ENCODE measurements around the gene TM4SF5. TPM values are rescaled to one million over a fixed set of nuclear protein-coding genes. Genes with fewer than 3 reads are reported as not detected.
A peak's percentile ranks its signal among the peaks of the same experiment; 100 is the strongest.

TM4SF5 gene, protein sequence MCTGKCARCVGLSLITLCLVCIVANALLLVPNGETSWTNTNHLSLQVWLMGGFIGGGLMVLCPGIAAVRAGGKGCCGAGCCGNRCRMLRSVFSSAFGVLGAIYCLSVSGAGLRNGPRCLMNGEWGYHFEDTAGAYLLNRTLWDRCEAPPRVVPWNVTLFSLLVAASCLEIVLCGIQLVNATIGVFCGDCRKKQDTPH
- polyA plus RNA-seq (2013, experiment 1 of 2; ENCODE audit: insufficient read length) = not detected
- not detected for polyA plus RNA-seq (2013, experiment 2 of 2; ENCODE audit: insufficient read length)

GRCh38 chr17:4771519-4772234, at the start of gene TM4SF5:
Gene TM4SF5 (plus strand): TSS chr17:4771886. CDS start chr17:4771923, 37 bp downstream.
- no peak for DNase-seq

GRCh38 chr17:4722678-4723240, 48.9 kb upstream of the TM4SF5 start:
- DNase-seq = no peak

DNA sequence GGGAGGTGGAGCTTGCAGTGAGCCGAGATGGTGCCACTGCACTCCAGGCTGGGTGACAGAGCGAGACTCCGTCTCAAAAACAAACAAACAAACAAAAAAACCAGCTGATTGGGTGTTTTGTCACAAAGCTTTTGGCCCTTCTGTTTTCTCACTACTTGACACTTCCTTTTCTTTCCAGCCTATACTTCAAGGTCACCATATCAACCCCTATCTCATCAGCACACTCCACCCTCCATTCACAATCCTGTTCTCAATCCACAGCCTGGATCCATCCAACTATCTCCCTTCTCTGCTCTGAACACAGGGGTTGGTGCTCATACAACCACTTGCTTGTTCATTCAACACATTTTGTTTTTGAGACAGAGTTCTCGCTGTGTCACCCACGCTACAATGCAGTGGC, 47.0 kb upstream of the TM4SF5 start:
- DNase-seq = no peak

- DNase-seq = no peak
Measured at GRCh38 chr17:4725646-4726310, 45.9 kb upstream of the TM4SF5 start.

DNA sequence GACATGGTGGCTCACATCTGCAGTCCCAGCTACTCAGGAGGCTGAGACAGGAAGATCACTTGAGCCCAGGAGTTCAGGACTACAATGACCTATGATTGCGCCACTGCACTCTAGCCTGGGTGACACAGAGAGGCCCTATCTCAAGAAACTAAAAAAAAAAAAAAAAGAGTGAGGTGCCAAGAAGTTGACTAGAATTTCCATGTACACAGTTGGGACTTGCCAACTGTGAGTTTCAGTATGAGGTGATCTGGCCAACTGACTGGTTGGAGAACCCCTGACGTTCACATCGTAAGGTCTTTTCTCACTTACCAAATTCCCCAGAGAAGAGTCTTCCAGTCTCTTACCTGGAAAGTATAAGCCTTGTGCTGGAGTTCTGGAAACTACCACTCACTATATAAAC, 43.6 kb upstream of the TM4SF5 start:
- no peak for DNase-seq

GRCh38 chr17:4733073-4733531, 38.6 kb upstream of the TM4SF5 start:
- no peak for DNase-seq

DNA sequence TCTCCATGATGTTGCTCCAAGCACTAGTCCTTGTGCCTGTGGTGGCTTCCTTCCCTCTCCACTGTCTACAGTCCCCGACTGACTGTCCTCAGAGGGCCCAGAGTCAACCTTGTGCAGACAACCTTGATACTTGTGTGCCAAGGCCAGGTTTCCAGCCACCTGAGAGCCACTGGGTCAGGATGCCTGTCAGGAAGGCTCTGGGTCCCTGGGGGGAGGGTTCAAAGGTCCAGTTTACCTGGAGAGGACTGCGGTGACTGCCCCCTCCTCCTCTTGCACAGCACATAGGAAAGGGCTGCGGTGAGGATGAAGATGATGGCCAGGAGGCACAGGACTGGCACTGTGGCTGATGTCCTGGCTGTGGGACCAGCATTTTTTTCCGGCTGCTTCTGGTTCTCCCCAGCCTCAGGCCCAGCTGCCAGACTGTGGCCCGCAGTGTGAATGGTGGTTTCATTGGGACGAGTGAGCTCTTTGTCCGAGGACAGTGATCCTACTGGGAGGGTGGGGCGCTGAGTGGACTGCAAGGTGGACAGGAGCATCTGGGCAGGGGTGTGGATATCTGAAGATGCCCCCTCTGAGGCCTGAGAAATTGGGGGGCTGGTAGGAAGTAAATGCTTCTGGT, 36.7 kb upstream of the TM4SF5 start:
- DNase-seq = no peak

DNA sequence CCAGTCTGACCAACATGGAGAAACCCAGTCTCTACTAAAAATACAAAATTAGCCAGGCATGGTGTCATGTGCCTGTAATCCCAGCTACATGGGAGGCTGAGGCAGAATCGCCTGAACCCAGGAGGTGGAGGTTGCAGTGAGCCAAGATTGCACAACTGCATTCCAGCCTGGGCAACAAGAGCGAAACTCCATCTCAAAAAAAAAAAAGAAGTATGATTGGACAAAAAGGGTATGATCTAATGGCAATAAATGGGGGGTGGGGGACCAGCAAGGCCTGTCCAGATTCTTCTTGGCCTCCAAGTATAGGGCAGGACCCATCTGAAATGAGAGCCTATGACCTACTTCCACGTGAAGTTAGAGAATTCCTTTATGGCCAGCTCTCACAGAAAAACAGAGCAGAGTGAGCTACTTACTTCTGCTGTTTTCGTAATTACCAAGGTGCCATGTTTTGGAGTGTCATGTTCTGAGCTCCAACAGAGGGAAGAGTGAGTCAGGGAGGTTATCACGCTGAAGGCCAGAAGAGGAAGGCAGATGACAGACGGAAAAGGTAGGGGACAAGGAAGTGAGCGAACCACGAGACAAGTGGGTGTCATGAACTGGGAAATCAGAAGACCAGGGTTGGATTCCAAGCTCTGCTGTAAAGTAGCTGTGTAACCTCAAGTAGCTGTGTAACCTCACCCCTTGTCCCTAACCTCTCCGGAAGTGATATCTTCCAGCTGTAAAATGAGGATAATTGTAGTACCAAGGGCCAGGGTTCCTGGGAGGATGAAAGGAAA, 35.6 kb upstream of the TM4SF5 start:
- no peak for DNase-seq

- no peak for DNase-seq
Measured at GRCh38 chr17:4738136-4739121, 33.3 kb upstream of the TM4SF5 start.

- DNase-seq = peak; percentile 8
Measured at GRCh38 chr17:4739122-4740024, 32.3 kb upstream of the TM4SF5 start, which contains the start of the genes CXCL16 and ZMYND15. Gene CXCL16 (minus strand): TSS chr17:4739928. CDS start chr17:4739339, 589 bp downstream. Gene ZMYND15 (plus strand): TSS chr17:4739833. CDS start chr17:4740549, 716 bp downstream.

DNA sequence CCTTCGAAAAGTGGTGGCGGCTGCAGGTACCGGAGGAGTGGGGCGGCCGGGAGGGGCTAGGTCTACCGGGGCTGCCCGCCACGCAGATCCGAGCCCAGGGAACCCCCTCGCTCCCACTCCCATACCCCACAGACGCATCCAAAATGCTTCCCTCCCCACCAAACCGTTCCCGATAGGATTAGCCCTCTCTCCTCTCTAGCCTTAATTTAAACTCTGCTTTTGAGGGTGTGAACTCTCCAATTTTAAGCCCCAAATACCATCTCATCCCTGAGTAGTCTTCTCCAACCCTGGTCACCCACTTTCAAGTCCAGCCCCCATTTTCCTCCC, 31.7 kb upstream of the TM4SF5 start:
- DNase-seq = no peak

DNA sequence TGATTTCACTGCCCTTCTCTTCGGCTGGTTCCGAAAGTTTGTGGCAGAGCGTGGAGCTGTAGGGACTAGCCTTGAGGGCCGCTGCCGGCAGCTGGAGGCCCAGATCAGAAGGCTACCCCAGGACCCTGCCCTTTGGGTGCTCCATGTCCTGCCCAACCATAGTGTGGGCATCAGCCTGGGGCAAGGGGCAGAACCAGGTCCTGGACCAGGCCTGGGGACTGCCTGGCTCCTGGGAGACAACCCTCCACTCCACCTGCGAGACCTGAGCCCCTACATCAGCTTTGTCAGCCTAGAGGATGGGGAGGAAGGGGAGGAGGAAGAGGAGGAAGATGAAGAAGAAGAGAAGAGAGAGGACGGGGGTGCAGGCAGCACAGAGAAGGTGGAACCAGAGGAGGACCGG, 31.1 kb upstream of the TM4SF5 start:
- no peak for DNase-seq

DNA sequence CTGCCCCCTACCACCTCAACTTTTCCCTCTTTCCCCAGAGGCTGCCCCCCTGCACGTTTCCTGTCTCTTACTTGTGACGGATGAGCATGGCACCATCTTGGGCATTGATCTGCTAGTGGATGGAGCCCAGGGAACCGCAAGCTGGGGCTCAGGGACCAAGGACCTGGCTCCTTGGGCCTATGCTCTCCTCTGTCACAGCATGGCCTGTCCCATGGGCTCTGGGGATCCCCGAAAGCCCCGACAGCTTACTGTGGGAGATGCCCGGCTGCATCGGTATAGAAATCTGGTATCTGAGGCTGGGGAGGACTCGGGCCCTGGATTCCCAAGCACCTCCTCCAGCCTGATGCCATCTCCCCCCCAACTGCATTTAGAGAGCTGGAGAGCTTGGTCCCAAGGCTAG, 30.1 kb upstream of the TM4SF5 start:
- DNase-seq = no peak

- DNase-seq = no peak
Measured at GRCh38 chr17:4742133-4742532, 29.6 kb upstream of the TM4SF5 start.

DNA sequence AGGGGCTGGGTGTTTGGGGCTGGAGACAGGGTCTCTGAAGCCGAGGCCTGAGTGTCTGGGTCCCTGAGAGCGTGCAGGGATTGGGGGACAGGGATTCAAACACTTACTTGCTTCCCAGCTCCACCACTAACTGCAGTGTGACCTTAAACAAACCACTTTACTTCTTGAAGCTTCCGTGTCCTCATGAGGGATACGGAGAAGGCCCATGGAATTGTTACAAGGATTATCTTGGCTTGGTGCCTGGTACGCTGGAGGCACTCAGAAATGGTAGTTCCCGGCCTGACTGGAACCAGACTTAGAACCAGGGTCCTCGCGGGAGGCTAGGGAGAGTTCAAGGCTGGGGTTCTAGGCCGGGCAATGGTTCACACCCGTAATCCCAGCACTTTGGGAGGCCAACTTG, 29.1 kb upstream of the TM4SF5 start:
- DNase-seq = no peak

DNA sequence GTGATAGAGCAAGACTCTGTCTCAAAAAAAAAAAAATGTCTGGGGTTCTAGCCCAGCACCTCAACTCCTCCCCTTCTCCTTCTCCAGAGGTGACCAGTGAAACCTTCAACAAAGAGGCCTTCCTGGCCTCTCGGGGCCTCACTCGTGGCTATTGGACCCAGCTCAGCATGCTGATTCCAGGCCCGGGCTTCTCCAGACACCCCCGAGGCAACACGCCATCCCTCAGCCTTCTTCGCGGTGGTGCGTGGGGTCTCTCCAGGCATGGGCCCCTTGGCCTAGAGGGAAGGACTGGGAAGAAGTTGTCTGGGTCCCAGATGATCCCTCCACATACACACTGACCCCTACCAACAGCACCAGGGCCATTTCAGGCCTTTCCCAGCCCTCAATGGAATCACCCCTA, 28.5 kb upstream of the TM4SF5 start:
- DNase-seq = no peak

- DNase-seq = no peak
Measured at GRCh38 chr17:4743898-4744297, 27.8 kb upstream of the TM4SF5 start.

- no peak for DNase-seq
Measured at GRCh38 chr17:4744999-4745969, 26.4 kb upstream of the TM4SF5 start.
